DND-41 (cell line): ENCODE data around the gene OMP.

Source experiments
- ATAC-seq: fragments of 200-7000 bp; cut with Tn5 transposase; 3 replicates; pipeline ENCODE4 v1.9.1; 2021; ENCODE audit warnings: low read depth; ENCODE audit not compliant: insufficient read depth
- DNase-seq: peaks from one replicate; pipeline ENCODE4 v3.0.0-alpha.2; 2020
- H2AFZ ChIP-seq: 2 replicates; pipeline ENCODE4 v1.6.0; 2012; ENCODE audit warnings: low read depth, low read length
- H3K27ac ChIP-seq: 2 replicates; pipeline ENCODE4 v1.5.1; 2012; ENCODE audit warnings: low read length, inconsistent platforms
- H3K27me3 ChIP-seq: fragments of 200-600 bp; sonication (generic); 2 replicates; pipeline ENCODE4 v1.6.0; 2012; ENCODE audit warnings: low read length, mild to moderate bottlenecking, inconsistent platforms; ENCODE audit not compliant: insufficient read depth, poor library complexity
- H3K36me3 ChIP-seq: 2 replicates; pipeline ENCODE4 v1.5.1; 2012; ENCODE audit warnings: low read length, inconsistent platforms; ENCODE audit not compliant: insufficient read depth
- H3K4me1 ChIP-seq: 2 replicates; pipeline ENCODE4 v1.5.1; 2012; ENCODE audit warnings: mild to moderate bottlenecking, low read length; ENCODE audit not compliant: insufficient read depth
- H3K4me2 ChIP-seq: 2 replicates; pipeline ENCODE4 v1.6.0; 2012; ENCODE audit warnings: mild to moderate bottlenecking, moderate library complexity, low read length, inconsistent platforms; ENCODE audit not compliant: insufficient read depth
- H3K4me3 ChIP-seq, 2 experiments: fragments of 200-600 bp in 1 of 2; shearing (Covaris generic) in 1 of 2; 2 replicates each; pipeline ENCODE4 v1.5.1; 2012 to 2016; ENCODE audit warnings: inconsistent platforms in 2 of 2, low read length in 2 of 2, mild to moderate bottlenecking in 2 of 2, low read depth in 1 of 2, moderate library complexity in 1 of 2
- H3K79me2 ChIP-seq: 2 replicates; pipeline ENCODE4 v1.6.0; 2012; ENCODE audit warnings: low read length, inconsistent platforms; ENCODE audit not compliant: insufficient read depth
- H3K9ac ChIP-seq: 2 replicates; pipeline ENCODE4 v1.6.0; 2012; ENCODE audit warnings: low read depth, mild to moderate bottlenecking, inconsistent platforms, low read length, moderate library complexity
- H3K9me3 ChIP-seq: 2 replicates; pipeline ENCODE4 v1.5.1; 2012; ENCODE audit warnings: low read length, moderate library complexity, mild to moderate bottlenecking, inconsistent platforms; ENCODE audit not compliant: insufficient read depth, severe bottlenecking
- H4K20me1 ChIP-seq: 2 replicates; pipeline ENCODE4 v1.6.0; 2012; ENCODE audit warnings: low read length; ENCODE audit not compliant: insufficient read depth
- CTCF ChIP-seq: IDR thresholded peaks from 2 replicates; pipeline ENCODE4 v1.5.1; 2012; ENCODE audit warnings: borderline replicate concordance, low read length, moderate library complexity, mild to moderate bottlenecking; ENCODE audit not compliant: poor library complexity, severe bottlenecking; ENCODE audit errors: extremely low read depth
- EZH2 ChIP-seq: IDR thresholded peaks from 3 replicates; pipeline ENCODE4 v1.6.1; 2012; ENCODE audit warnings: borderline replicate concordance, low read depth, mild to moderate bottlenecking, moderate library complexity, low read length, inconsistent platforms; ENCODE audit not compliant: severe bottlenecking

OMP gene

GRCh38 chr11:77071077-77071476 is 31.6 kb upstream of the OMP start:
- no peak for DNase-seq
- Histone ChIP-seq H2AFZ (no peak overlapping the region), H3K9ac (no peak overlapping the region), H3K27ac (no peak overlapping the region), H3K4me2 (no peak overlapping the region), H3K36me3 (no peaks in the 10 kb centered on the region), H3K4me3 (no peak overlapping the region), H3K27me3 (no peaks in the 10 kb centered on the region), H3K79me2 (no peaks in the 10 kb centered on the region), H3K9me3 (no peaks in the 10 kb centered on the region), H3K4me1 (peaks cover 21% of the 10 kb centered on the region), H4K20me1 (no peaks in the 10 kb centered on the region; the same call in 1 of the 2 replicates)
- TF ChIP-seq CTCF (no peak), EZH2 (no peak)
- no peak for ATAC-seq

- H3K27ac ChIP-seq = no peak overlapping the region
- H3K4me1 ChIP-seq = peaks cover 17% of the 10 kb centered on the region
- no peak overlapping the region for H3K4me2 ChIP-seq
- TF ChIP-seq CTCF = no peak
- no peak for TF ChIP-seq EZH2
- H3K4me3 ChIP-seq = no peak overlapping the region
- H3K27me3 ChIP-seq = no peaks in the 10 kb centered on the region
- ATAC-seq = no peak
- DNase-seq = no peak
- no peaks in the 10 kb centered on the region for H3K36me3 ChIP-seq
- H2AFZ ChIP-seq = no peak overlapping the region
- H3K9ac ChIP-seq = no peak overlapping the region
- H4K20me1 ChIP-seq = no peaks in the 10 kb centered on the region; the same call in 1 of the 2 replicates
- H3K9me3 ChIP-seq = no peaks in the 10 kb centered on the region
- H3K79me2 ChIP-seq = no peaks in the 10 kb centered on the region
Observed at GRCh38 chr11:77071671-77072605, 30.7 kb upstream of the OMP start.

- Histone ChIP-seq H3K27me3 (no peaks in the 10 kb centered on the region), H3K27ac (no peak overlapping the region), H3K4me2 (no peak overlapping the region), H3K9me3 (no peaks in the 10 kb centered on the region), H2AFZ (no peak overlapping the region), H3K36me3 (no peaks in the 10 kb centered on the region), H3K9ac (no peak overlapping the region), H3K4me3 (no peak overlapping the region), H3K4me1 (peaks cover 10% of the 10 kb centered on the region), H3K79me2 (no peaks in the 10 kb centered on the region), H4K20me1 (no peaks in the 10 kb centered on the region; the same call in 1 of the 2 replicates)
- no peak for DNase-seq
- ATAC-seq = no peak
- TF ChIP-seq EZH2 = no peak
- TF ChIP-seq CTCF = no peak
Observed at GRCh38 chr11:77072851-77073327, 29.8 kb upstream of the OMP start.
